Activated naive CD8-positive, alpha-beta T cell treated with anti-CD3 and anti-CD28 coated beads, Interleukin-2, amount 50 U/mL, for 24 hours (primary cell): ENCODE results near the gene CCDC127.
"Not testable (repeated sequence)": the region's sequence is repeated elsewhere in the genome, so short reads cannot be mapped to it uniquely, and the experiment has no call there.

ENCODE experiments used
- ATAC-seq: fragments of 150-1000 bp; cut with Tn5 transposase; one replicate; pipeline ENCODE4 v1.10.0; 2021
- DNase-seq: peaks from one replicate; pipeline ENCODE4 v3.0.0; 2021
- H3K27ac Mint-ChIP-seq: one replicate; pipeline ENCODE4 v1.8.0; 2021; ENCODE audit warnings: mild to moderate bottlenecking, mixed read lengths
- H3K27me3 Mint-ChIP-seq: one replicate; pipeline ENCODE4 v1.8.0; 2021; ENCODE audit warnings: mixed read lengths
- H3K36me3 Mint-ChIP-seq: one replicate; pipeline ENCODE4 v1.8.0; 2021; ENCODE audit warnings: low read depth, mixed read lengths
- H3K4me1 Mint-ChIP-seq: one replicate; pipeline ENCODE4 v1.8.0; 2021; ENCODE audit warnings: mixed read lengths
- H3K4me3 Mint-ChIP-seq: one replicate; pipeline ENCODE4 v1.8.0; 2021; ENCODE audit warnings: mild to moderate bottlenecking, moderate library complexity, mixed read lengths
- H3K9me3 Mint-ChIP-seq: one replicate; pipeline ENCODE4 v1.8.0; 2021; ENCODE audit warnings: mixed read lengths

The CCDC127 gene

DNA sequence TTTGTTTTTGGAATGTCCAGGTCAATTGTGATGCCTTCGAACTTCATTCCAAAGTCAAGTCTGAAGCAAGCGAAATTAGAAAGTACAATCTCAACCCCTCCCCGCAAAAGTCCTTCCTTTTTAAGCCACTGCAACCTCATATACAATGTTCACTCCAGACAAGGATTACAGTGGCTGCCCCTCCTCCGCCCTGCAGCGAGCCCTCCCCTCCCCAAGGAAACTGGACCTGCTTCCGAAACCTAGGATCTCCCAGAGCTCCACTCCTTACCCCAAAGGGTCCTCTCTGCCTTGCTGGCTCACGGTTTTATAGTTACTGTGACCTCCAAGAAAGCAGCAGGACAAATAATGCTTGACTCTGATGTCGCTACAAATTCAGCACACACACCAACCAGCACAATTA lies 16.3 kb downstream of the CCDC127 start:
- Mint-ChIP-seq H3K9me3 (no peaks in the 10 kb centered on the region), H3K4me3 (no peak overlapping the region), H3K4me1 (no peaks in the 10 kb centered on the region), H3K27me3 (no peaks in the 10 kb centered on the region), H3K36me3 (peaks cover 9% of the 10 kb centered on the region), H3K27ac (no peak overlapping the region)
- ATAC-seq = no peak
- no peak for DNase-seq

DNA sequence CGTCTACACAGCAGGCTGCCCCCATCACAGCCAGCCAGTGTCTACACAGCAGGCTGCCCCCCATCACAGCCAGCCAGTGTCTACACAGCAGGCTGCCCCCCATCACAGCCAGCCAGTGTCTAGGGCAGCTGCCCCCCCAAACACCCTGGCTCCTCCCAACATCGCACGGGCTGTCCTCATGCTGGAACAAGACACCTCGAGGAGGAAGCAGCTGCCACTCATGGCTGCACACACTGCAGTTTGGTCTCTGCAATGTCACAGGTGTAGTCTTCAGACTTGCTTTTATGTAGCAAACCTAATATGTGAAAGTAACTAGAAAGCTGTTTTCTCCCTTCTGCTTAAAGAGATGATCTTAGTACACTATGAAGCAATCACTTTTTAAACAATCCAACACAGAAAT lies 17.0 kb downstream of the CCDC127 start:
- no peaks in the 10 kb centered on the region for H3K4me1 Mint-ChIP-seq
- no peaks in the 10 kb centered on the region for H3K27me3 Mint-ChIP-seq
- no peaks in the 10 kb centered on the region for H3K9me3 Mint-ChIP-seq
- peaks cover 9% of the 10 kb centered on the region for H3K36me3 Mint-ChIP-seq
- ATAC-seq (no peak), DNase-seq (no peak)
- H3K4me3 Mint-ChIP-seq = no peak overlapping the region
- no peak overlapping the region for H3K27ac Mint-ChIP-seq

DNA sequence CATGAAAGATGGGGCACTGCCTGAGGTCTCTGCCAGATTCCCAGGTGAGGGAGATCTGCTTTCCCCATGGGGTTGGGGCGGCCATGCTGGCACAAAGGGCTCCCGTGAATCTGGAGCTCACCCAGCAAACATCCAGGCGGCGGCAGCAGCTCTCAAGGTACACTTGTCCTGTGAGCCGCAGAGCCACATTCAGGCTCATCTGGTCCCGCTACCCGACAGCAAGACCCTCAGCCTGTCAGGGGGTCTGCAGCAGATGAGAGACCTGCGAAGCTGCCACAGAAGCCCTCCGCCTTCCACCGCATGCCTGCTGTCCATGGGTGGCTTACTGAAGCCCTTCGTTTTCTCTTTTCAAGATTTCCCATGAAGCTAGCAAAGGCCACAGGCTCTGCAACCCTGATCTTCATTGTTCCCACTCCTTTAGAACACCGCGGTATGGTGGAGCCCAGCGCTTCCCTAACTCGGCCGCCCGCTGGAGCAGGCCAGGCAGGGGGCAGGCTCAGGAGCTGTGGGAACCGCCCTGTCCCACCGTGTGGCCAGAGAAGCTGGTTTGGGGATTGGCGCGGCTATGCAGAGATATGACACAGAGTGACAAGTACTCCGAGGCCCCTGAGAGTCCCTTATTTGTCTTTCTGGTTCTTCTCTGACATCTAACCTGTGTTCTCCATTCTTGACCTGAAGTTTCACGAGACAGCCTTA lies 17.9 kb downstream of the CCDC127 start:
- Mint-ChIP-seq H3K4me3 (no peak overlapping the region), H3K36me3 (peaks cover 9% of the 10 kb centered on the region), H3K27me3 (no peaks in the 10 kb centered on the region), H3K27ac (no peak overlapping the region), H3K4me1 (no peaks in the 10 kb centered on the region), H3K9me3 (no peaks in the 10 kb centered on the region)
- ATAC-seq (no peak), DNase-seq (no peak)

DNA sequence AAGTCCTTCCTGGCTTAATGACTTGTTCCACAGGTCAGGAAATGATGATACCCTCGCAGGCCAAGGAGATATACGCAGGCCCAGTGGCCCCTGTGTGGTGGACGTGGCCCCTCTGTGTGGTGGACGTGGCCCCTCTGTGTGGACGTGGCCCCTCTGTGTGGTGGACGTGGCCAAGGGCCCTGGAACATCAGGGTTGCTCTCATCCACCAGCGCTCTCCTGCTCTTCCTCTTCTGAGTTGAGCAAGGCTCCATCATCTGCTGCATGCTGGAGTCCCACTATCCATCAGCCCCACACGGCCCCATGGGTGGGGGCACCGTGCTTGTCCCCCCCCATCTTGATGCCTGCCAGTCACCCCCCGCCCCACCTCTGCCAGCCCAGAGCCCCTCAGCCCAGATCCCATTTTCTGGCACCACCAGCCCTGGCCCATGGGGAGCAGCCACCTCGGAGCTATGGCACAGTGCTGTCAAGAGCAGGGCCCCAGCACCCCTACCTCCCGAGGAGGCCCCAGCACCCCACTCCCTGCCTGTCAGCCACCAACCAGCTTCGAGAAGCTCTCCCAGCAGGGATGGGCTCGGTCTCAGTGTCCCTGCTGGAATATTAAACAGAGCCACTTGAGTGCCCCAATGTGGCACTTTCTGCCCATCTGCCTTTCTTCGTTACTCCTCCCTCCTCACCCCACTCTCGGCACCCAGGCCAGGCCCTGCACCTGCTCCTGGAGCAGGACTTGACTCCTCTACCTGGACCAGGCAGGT lies 18.6 kb downstream of the CCDC127 start:
- Mint-ChIP-seq H3K9me3 (no peaks in the 10 kb centered on the region), H3K27me3 (no peaks in the 10 kb centered on the region), H3K27ac (no peak overlapping the region), H3K4me1 (no peaks in the 10 kb centered on the region), H3K4me3 (no peak overlapping the region), H3K36me3 (peaks cover 3% of the 10 kb centered on the region)
- no peak for DNase-seq
- no peak for ATAC-seq

DNA sequence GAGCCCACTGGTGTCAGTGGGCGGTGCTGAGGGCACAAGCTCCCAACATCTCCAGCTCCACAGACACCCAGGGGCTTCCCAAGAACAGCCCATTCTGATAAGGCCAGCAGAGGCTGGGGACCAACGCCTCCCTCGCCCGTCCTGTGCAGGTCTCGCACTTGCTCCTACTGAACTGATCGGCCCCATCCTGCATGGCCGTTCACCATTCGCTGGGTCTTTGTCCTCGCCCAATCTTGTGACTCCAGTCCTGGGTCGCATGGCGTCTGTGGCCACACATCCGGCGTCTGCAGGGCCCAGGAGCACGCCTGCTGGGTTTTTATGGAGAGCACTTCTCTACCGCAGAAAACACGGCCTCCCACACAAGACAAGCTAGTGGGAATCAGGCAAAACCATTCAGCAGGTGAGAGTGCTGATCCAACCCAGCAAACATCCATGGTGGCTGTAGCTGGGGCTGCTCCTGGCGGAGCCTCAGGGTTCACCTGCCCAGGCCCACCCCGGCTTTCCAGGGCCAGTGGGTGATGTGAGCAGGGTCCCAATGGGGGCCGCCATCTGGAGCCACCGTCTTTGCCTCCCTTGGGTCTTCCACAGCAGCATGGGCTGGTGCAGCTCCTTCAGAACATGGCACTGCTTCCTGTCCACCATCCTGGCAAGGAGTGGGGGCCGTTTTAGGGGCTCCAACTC lies 19.3 kb downstream of the CCDC127 start:
- no peaks in the 10 kb centered on the region for H3K27me3 Mint-ChIP-seq
- H3K4me1 Mint-ChIP-seq = no peaks in the 10 kb centered on the region
- no peak overlapping the region for H3K4me3 Mint-ChIP-seq
- H3K36me3 Mint-ChIP-seq = peaks cover 2% of the 10 kb centered on the region
- H3K27ac Mint-ChIP-seq = no peak overlapping the region
- DNase-seq (no peak), ATAC-seq (no peak)
- H3K9me3 Mint-ChIP-seq = no peaks in the 10 kb centered on the region

DNA sequence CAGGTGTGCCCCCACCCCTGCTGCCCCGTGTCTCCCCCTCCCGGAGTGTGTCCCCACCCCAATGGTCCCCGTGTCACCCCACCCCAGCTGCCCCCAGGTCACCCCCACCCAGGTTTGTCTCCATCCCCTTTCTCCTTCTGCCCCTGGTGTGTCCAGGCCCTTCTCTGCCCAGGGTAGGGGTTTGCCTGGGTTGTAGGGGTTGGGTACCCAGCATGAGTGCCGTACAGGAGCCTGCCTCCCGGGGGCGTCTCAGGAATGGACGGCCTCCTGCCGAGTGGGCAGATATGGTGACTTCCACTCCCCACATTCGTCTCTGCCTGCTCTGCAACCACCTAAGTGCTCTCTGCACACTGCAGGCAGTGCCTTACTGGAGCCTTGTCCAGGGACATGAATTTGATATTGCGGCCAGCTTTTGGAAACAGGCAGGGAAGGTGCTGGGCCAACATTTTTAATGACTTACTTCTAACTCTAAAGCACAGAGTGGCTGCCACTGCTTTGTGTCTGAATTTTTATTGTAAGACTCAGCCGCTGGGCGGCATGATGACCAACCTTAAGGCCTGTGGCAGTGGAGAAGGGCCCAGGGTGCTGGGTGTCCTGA lies 20.0 kb downstream of the CCDC127 start:
- Mint-ChIP-seq H3K9me3 (no peaks in the 10 kb centered on the region), H3K36me3 (peaks cover 2% of the 10 kb centered on the region), H3K4me1 (no peaks in the 10 kb centered on the region), H3K27me3 (no peaks in the 10 kb centered on the region), H3K27ac (no peak overlapping the region), H3K4me3 (no peak overlapping the region)
- no peak for DNase-seq
- ATAC-seq = no peak

DNA sequence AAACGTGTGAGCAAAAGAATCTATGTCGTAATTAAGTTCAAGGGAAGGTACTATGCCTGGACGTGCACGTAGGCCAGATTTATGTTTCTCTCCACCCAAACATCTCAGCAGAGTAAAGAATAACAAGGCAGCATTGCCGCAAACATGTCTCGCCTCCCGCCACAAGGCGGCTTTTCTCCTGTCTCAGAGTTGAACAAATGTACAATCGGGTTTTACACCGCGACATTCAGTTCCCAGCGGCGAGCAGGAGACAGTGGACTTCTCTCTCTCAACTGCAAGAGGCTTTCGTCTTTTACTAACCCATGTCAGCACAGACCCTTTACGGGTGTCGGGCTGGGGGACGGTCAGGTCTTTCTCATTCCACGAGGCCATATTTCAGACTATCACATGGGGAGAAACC lies 20.9 kb downstream of the CCDC127 start:
- H3K9me3 Mint-ChIP-seq, H3K27ac Mint-ChIP-seq, H3K4me1 Mint-ChIP-seq, H3K4me3 Mint-ChIP-seq, H3K36me3 Mint-ChIP-seq, DNase-seq, ATAC-seq, H3K27me3 Mint-ChIP-seq: not testable (repeated sequence)

DNA sequence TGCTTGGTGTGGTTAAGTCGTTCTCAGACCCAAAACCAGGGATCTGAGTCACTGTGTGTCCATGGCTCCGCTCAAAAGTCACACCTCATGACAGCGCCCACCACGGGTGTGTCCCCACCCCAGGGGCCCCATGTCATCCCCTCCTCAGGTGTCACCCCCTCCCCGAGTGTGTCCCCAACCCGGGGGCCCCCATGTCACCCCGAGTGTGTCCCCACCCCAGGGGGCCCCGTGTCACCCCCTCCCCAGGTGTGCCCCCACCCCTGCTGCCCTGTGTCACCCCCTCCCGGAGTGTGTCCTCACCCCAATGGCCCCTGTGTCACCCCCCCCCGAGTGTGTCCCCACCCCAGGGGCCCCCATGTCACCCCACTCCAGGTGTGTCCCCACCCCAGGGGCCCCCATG lies 21.6 kb downstream of the CCDC127 start:
- no peak for ATAC-seq
- Mint-ChIP-seq H3K36me3 (no peaks in the 10 kb centered on the region), H3K4me3 (no peak overlapping the region), H3K27me3 (peaks cover 5% of the 10 kb centered on the region), H3K27ac (no peak overlapping the region), H3K9me3 (no peaks in the 10 kb centered on the region), H3K4me1 (no peaks in the 10 kb centered on the region)
- DNase-seq = no peak

DNA sequence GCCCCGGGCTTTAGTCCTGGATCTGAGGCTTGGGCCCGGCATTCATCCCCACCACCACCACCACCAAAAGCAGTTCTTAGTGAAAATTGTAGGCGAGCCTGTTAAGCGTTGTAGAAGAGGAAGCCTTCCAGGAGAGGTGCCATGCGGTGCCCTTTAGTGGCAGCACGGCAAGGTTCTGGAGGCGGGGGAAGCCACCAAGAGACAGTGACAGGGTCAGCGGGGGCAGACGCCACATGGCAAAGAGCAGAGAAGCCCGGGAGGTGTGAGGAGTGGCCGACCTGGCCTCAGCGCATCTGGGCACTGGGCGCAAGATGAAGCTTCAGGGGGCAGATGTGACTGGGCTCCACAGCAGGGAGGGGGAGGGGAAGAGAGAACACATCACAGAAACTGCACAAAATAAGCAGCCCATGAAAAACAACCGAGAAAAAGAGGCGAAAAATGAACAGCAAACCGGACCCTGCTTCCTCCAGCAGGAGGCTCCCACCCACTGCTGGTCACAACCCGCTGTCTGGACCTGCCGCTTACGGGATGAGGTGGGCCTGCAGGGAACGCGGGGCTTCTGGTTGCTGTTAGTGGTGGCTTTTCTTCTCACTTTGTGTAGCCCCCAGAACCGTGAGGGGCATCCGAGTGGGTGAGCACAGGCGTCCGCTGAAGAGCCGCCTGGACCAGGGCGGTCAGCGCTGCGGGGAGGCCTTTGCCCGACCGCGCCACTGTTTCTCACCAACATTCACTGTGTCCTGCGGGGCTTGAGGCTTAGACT lies 22.4 kb downstream of the CCDC127 start:
- H3K4me1 Mint-ChIP-seq = no peaks in the 10 kb centered on the region
- H3K36me3 Mint-ChIP-seq = no peaks in the 10 kb centered on the region
- peaks cover 5% of the 10 kb centered on the region for H3K27me3 Mint-ChIP-seq
- no peak overlapping the region for H3K4me3 Mint-ChIP-seq
- no peak overlapping the region for H3K27ac Mint-ChIP-seq
- no peak for ATAC-seq
- DNase-seq = no peak
- H3K9me3 Mint-ChIP-seq = no peaks in the 10 kb centered on the region

DNA sequence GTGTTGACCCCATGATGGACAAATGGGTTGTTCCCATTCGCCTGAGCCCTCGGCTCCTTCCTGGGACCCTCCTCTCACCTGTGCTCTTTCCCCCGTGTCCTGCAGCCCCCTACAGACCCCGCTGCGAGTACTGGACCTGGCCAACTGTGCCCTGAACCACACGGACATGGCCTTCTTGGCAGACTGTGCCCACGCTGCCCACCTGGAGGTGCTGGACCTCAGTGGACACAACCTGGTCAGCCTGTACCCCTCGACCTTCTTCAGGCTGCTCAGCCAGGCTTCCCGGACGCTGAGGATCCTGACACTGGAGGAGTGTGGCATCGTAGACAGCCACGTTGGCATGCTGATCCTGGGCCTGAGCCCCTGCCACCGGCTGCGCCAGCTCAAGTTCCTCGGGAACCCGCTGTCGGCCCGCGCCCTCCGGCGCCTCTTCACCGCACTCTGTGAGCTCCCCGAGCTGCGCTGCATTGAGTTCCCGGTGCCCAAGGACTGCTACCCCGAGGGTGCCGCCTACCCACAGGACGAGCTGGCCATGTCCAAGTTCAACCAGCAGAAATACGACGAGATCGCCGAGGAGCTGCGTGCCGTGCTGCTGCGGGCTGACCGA lies 23.2 kb downstream of the CCDC127 start:
- ATAC-seq (no peak), DNase-seq (no peak)
- Mint-ChIP-seq H3K9me3 (no peaks in the 10 kb centered on the region), H3K27me3 (peaks cover 5% of the 10 kb centered on the region), H3K27ac (no peak overlapping the region), H3K4me3 (no peak overlapping the region), H3K4me1 (peaks cover 4% of the 10 kb centered on the region), H3K36me3 (no peaks in the 10 kb centered on the region)

DNA sequence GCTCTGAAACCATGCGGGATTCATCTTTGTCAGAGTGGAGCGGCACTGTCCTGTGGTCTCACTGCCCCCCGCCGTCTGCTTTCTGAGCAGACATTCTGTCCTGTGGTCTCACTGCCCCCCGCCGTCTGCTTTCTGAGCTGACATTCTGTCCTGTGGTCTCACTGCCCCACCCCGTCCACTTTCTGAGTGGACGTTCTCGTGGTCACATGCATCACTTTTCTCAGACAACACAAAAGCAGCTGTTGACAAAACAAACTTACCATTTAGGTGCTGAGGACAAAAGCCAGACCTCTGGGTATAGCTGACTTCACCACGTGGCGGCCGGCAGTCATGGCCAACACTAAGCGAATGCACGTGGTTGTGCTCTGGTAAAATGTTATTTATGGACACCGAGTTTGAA lies 23.9 kb downstream of the CCDC127 start:
- Mint-ChIP-seq H3K9me3 (no peaks in the 10 kb centered on the region), H3K27me3 (peaks cover 5% of the 10 kb centered on the region), H3K4me3 (no peak overlapping the region), H3K27ac (no peak overlapping the region), H3K36me3 (no peaks in the 10 kb centered on the region), H3K4me1 (peaks cover 4% of the 10 kb centered on the region)
- no peak for ATAC-seq
- no peak for DNase-seq

DNA sequence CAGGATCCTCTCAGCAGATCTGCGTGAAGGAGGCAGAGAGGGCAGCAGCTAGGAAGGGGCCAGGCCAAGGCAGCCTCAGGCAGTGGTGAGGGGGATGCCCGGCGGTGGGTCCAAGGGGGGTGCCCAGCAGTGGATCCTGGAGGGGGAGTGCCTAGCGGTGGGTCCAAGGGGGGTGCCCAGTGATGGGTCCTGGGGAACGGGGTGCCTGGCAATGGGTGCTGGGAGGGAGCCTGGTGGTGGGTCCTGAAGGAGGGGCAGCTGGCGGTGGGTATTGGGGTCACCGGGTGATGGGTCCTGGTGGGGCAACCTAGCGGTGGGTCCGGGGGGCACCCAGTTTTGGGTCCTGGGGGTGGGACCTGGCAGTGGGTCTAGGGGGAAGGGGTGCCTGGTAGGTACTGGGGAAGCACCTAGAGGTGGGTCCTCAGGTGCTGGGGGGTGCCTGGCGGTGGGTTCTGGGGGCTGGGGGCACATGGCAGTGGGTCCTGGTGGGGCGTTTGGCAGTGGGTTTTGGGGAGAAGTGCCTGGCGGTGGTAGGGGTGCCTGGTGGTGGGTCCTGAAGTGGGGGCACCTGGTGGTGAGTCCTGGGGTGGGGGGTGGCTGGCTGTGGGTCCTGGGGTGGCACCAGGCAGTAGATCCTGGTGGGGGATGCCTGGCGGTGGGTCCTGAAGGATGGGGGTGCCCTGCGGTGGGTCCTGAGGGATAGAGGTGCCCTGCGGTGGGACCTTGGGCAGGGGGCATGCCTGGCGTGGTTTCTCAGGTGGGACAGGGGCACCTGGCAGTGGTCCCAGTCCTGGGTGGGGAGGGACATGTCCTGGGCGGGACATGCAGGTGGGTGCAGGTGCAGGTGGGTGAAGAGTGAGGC lies 24.8 kb downstream of the CCDC127 start:
- H3K4me3 Mint-ChIP-seq = no peak overlapping the region
- peaks cover 9% of the 10 kb centered on the region for H3K4me1 Mint-ChIP-seq
- no peaks in the 10 kb centered on the region for H3K9me3 Mint-ChIP-seq
- H3K27me3 Mint-ChIP-seq = peaks cover 10% of the 10 kb centered on the region
- H3K36me3 Mint-ChIP-seq = no peaks in the 10 kb centered on the region
- DNase-seq (no peak), ATAC-seq (no peak)
- H3K27ac Mint-ChIP-seq = no peak overlapping the region

DNA sequence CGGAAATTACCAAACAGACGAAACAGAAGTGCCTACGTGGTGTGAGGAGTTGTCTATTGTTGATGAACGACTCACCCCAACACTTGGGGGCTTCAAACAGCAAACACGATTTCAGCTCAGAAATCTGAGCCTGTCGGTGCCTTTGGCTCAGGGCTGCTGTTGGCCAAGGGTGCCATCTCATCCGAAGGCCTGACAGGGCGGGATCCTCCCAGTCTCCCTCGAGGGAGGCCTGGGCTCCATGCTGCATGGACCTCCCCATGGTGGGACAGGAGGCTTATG lies 25.3 kb downstream of the CCDC127 start:
- no peaks in the 10 kb centered on the region for H3K9me3 Mint-ChIP-seq
- no peak overlapping the region for H3K4me3 Mint-ChIP-seq
- H3K36me3 Mint-ChIP-seq = no peaks in the 10 kb centered on the region
- H3K27me3 Mint-ChIP-seq = peaks cover 12% of the 10 kb centered on the region
- DNase-seq = no peak
- ATAC-seq = no peak
- no peak overlapping the region for H3K27ac Mint-ChIP-seq
- H3K4me1 Mint-ChIP-seq = peaks cover 9% of the 10 kb centered on the region
